Naive thymus-derived CD8-positive, alpha-beta T cell (primary cell): Measurements from ENCODE around the gene FGF19. TPM values are rescaled to one million over a fixed set of nuclear protein-coding genes. Genes with fewer than 3 reads are reported as not detected.
"Not testable (repeated sequence)": the region's sequence is repeated elsewhere in the genome, so short reads cannot be mapped to it uniquely, and the experiment has no call there.

ENCODE experiments used
- ATAC-seq, 2 donors: fragments of 150-1000 bp; cut with Tn5 transposase in 1 of 2; sonication (Bioruptor Pico), chemical (Tn5 transposase) in 1 of 2; 1 replicate in 1 of 2; 2 replicates in 1 of 2; pipeline ENCODE4 v1.10.0; 2021; ENCODE audit warnings: mild to moderate bottlenecking in 2 of 2, moderate library complexity in 2 of 2
- POLR2A ChIA-PET: fragments of 350-600 bp; sonication (Branson Sonifier 250); formaldehyde crosslinking; loops from one replicate; lab custom pipeline; 2021; ENCODE audit warnings: antibody characterized with exemption; lab: Charles Lee
- DNase-seq, 10 donors: peaks; one replicate each; pipeline versions ENCODE4 v3.0.0 to v3.0.0-alpha.2; 2020 to 2022
- H3K27ac Mint-ChIP-seq, 10 donors: one replicate each; pipeline ENCODE4 v1.8.0; 2020 to 2022; ENCODE audit warnings: mild to moderate bottlenecking in 10 of 10, mixed read lengths in 10 of 10, moderate library complexity in 4 of 10, inconsistent platforms in 1 of 10
- H3K27me3 Mint-ChIP-seq, 5 donors: one replicate each; pipeline ENCODE4 v1.8.0; 2021 to 2022; ENCODE audit warnings: mixed read lengths in 5 of 5
- H3K36me3 Mint-ChIP-seq, 3 donors: one replicate each; pipeline ENCODE4 v1.8.0; 2020 to 2022; ENCODE audit warnings: mixed read lengths in 3 of 3, mild to moderate bottlenecking in 2 of 3, inconsistent platforms in 1 of 3
- H3K4me1 Mint-ChIP-seq, 4 donors: one replicate each; pipeline ENCODE4 v1.8.0; 2021 to 2022; ENCODE audit warnings: mixed read lengths in 4 of 4
- H3K4me3 Mint-ChIP-seq, 10 donors: one replicate each; pipeline ENCODE4 v1.8.0; 2020 to 2022; ENCODE audit warnings: mild to moderate bottlenecking in 10 of 10, mixed read lengths in 10 of 10, moderate library complexity in 6 of 10, inconsistent platforms in 1 of 10
- H3K9me3 Mint-ChIP-seq, 9 donors: one replicate each; pipeline ENCODE4 v1.8.0; 2020 to 2022; ENCODE audit warnings: mixed read lengths in 9 of 9, mild to moderate bottlenecking in 3 of 9, inconsistent platforms in 1 of 9, moderate library complexity in 1 of 9
- polyA plus RNA-seq, 3 donors: library from polyadenylated mRNA; unstranded; fragments of 300-500 nt; fragmentation: Illumina TruSeq; gene quantifications; one replicate each; pipeline ENCODE4 v1.2.3, GENCODE V29; 2021
- total RNA-seq, 8 experiments: library from RNA in 2 of 8; stranded (reverse) in 2 of 8; gene quantifications; one replicate each; pipeline ENCODE4 v1.2.3 and lab custom pipeline; 2021 to 2026

Gene FGF19
- total and polyA plus RNA-seq, 5 experiments from 2014 or later: not detected

GRCh38 chr11:69687969-69688771, 15.7 kb downstream of the FGF19 start:
- H3K4me3 Mint-ChIP-seq, ATAC-seq, H3K36me3 Mint-ChIP-seq, H3K27ac Mint-ChIP-seq, H3K4me1 Mint-ChIP-seq, POLR2A ChIA-PET, DNase-seq: not testable (repeated sequence)
- Mint-ChIP-seq H3K27me3 (peaks cover 15 to 57% (median 39%) of the 10 kb centered on the region in 5 donors), H3K9me3 (peaks cover 0 to 11% (median 0%) of the 10 kb centered on the region in 9 donors)

GRCh38 chr11:69686856-69687255, 17.0 kb downstream of the FGF19 start:
- DNase-seq (no peak), ATAC-seq (no peak)
- POLR2A ChIA-PET: no interaction called here
- H3K9me3 Mint-ChIP-seq: peaks cover 0 to 5% (median 0%) of the 10 kb centered on the region in 9 donors
- no peak overlapping the region for H3K27ac Mint-ChIP-seq
- H3K36me3 Mint-ChIP-seq: peaks cover 0 to 4% (median 0%) of the 10 kb centered on the region in 3 donors
- peaks cover 1 to 10% (median 5%) of the 10 kb centered on the region in 4 donors for H3K4me1 Mint-ChIP-seq
- H3K27me3 Mint-ChIP-seq: peaks cover 10 to 44% (median 30%) of the 10 kb centered on the region in 5 donors
- no peak overlapping the region for H3K4me3 Mint-ChIP-seq

- Mint-ChIP-seq H3K4me1 (peaks cover 1 to 10% (median 5%) of the 10 kb centered on the region in 4 donors), H3K27me3 (peaks cover 6 to 40% (median 27%) of the 10 kb centered on the region in 5 donors), H3K27ac (no peak overlapping the region), H3K4me3 (peak overlapping the region in 3 of 10 donors; percentile 53 to 63 (median 61)), H3K36me3 (peaks cover 0 to 4% (median 0%) of the 10 kb centered on the region in 3 donors), H3K9me3 (peaks cover 0 to 5% (median 0%) of the 10 kb centered on the region in 9 donors)
- POLR2A ChIA-PET: no interaction called here
- DNase-seq (no peak), ATAC-seq (no peak)
Observed at GRCh38 chr11:69686452-69686851, 17.4 kb downstream of the FGF19 start.

- Mint-ChIP-seq H3K4me3 (peak overlapping the region in 7 of 10 donors; percentile 40 to 74 (median 61)), H3K36me3 (peaks cover 0 to under 1% (median 0%) of the 10 kb centered on the region in 3 donors), H3K27ac (no peak overlapping the region), H3K27me3 (peaks cover 4 to 32% (median 20%) of the 10 kb centered on the region in 5 donors), H3K4me1 (peaks cover 1 to 10% (median 5%) of the 10 kb centered on the region in 4 donors), H3K9me3 (peaks cover 0 to under 1% (median 0%) of the 10 kb centered on the region in 9 donors)
- POLR2A ChIA-PET: no interaction called here
- DNase-seq (no peak), ATAC-seq (no peak)
Observed at GRCh38 chr11:69685348-69685747, 18.5 kb downstream of the FGF19 start.

GRCh38 chr11:69684651-69685050, 19.2 kb downstream of the FGF19 start:
- Mint-ChIP-seq H3K9me3 (no peaks in the 10 kb centered on the region), H3K4me1 (peaks cover 1 to 10% (median 5%) of the 10 kb centered on the region in 4 donors), H3K4me3 (no peak overlapping the region), H3K36me3 (no peaks in the 10 kb centered on the region), H3K27ac (no peak overlapping the region), H3K27me3 (peaks cover 3 to 27% (median 15%) of the 10 kb centered on the region in 5 donors)
- DNase-seq (no peak), ATAC-seq (no peak)
- POLR2A ChIA-PET: interaction anchor here (0.6 kb wide), 1 partner anchor 221 kb away, joined by 3 read pairs; no protein-coding TSS in a partner anchor

GRCh38 chr11:69683764-69684333, 20.0 kb downstream of the FGF19 start:
- ATAC-seq (no peak), DNase-seq (no peak)
- Mint-ChIP-seq H3K27me3 (peaks cover 3 to 26% (median 12%) of the 10 kb centered on the region in 5 donors), H3K36me3 (no peaks in the 10 kb centered on the region), H3K4me3 (no peak overlapping the region), H3K27ac (peak overlapping the region in 1 of 10 donors; percentile 79), H3K4me1 (peaks cover 1 to 10% (median 5%) of the 10 kb centered on the region in 4 donors), H3K9me3 (no peaks in the 10 kb centered on the region)
- POLR2A ChIA-PET: interaction anchor here (0.6 kb wide), 1 partner anchor 222 kb away, joined by 3 read pairs; no protein-coding TSS in a partner anchor

- no peak overlapping the region for H3K27ac Mint-ChIP-seq
Observed at GRCh38 chr11:69682681-69683326, 21.0 kb downstream of the FGF19 start.

GRCh38 chr11:69682221-69682620, 21.6 kb downstream of the FGF19 start:
- H3K9me3 Mint-ChIP-seq: no peaks in the 10 kb centered on the region
- DNase-seq: no peak
- peaks cover 2 to 19% (median 4%) of the 10 kb centered on the region in 5 donors for H3K27me3 Mint-ChIP-seq
- no peak for ATAC-seq
- no peak overlapping the region for H3K4me3 Mint-ChIP-seq
- POLR2A ChIA-PET: no interaction called here
- peak overlapping the region in 1 of 10 donors; percentile 27 for H3K27ac Mint-ChIP-seq
- H3K36me3 Mint-ChIP-seq: no peaks in the 10 kb centered on the region
- H3K4me1 Mint-ChIP-seq: peaks cover 1 to 10% (median 5%) of the 10 kb centered on the region in 4 donors

More at GRCh38 chr11:69682681-69683326, 21.0 kb downstream of the FGF19 start:
- Mint-ChIP-seq H3K27me3 (peaks cover 3 to 22% (median 5%) of the 10 kb centered on the region in 5 donors), H3K4me1 (peaks cover 1 to 10% (median 5%) of the 10 kb centered on the region in 4 donors), H3K9me3 (no peaks in the 10 kb centered on the region), H3K36me3 (no peaks in the 10 kb centered on the region), H3K4me3 (no peak overlapping the region)
- ATAC-seq (no peak), DNase-seq (no peak)
- POLR2A ChIA-PET: no interaction called here

GRCh38 chr11:69680688-69681087, 23.1 kb downstream of the FGF19 start:
- ATAC-seq: no peak
- POLR2A ChIA-PET: no interaction called here
- H3K4me1 Mint-ChIP-seq: peaks cover 0 to 5% (median 4%) of the 10 kb centered on the region in 4 donors
- no peaks in the 10 kb centered on the region for H3K36me3 Mint-ChIP-seq
- H3K9me3 Mint-ChIP-seq: no peaks in the 10 kb centered on the region
- peaks cover 2 to 9% (median 3%) of the 10 kb centered on the region in 5 donors for H3K27me3 Mint-ChIP-seq
- no peak for DNase-seq
- no peak overlapping the region for H3K4me3 Mint-ChIP-seq
- no peak overlapping the region for H3K27ac Mint-ChIP-seq

- Mint-ChIP-seq H3K27ac (no peak overlapping the region), H3K4me1 (peaks cover 9 to 26% (median 23%) of the 10 kb centered on the region in 4 donors)
- POLR2A ChIA-PET: no interaction called here
Observed at GRCh38 chr11:69677749-69678148, 26.1 kb downstream of the FGF19 start.

GRCh38 chr11:69674886-69675714, 28.7 kb downstream of the FGF19 start, which contains the start of gene LTO1:
Gene LTO1, minus strand, starts transcription at chr11:69675353. Its CDS starts 114 bp downstream, at chr11:69675239.
- no peaks in the 10 kb centered on the region for H3K9me3 Mint-ChIP-seq
- ATAC-seq (peak; percentile 93 to 94), DNase-seq (peak; percentile 88 to 97 (median 94))
- H3K4me1 Mint-ChIP-seq: peaks cover 17 to 37% (median 34%) of the 10 kb centered on the region in 4 donors
- H3K4me3 Mint-ChIP-seq: peak within 1 kb of the TSS; percentile 92 to 97 (median 96)
- POLR2A ChIA-PET: interaction anchor here (0.9 to 1.9 kb wide), 7 partner anchors 9 to 576 kb away, joined by 3 to 12 read pairs (median 4); partner anchors contain the start of gene FADD
- H3K36me3 Mint-ChIP-seq: peaks cover 0 to 29% (median 0%) of the 10 kb centered on the region in 3 donors
- no peaks in the 10 kb centered on the region for H3K27me3 Mint-ChIP-seq
- H3K27ac Mint-ChIP-seq: peak within 1 kb of the TSS; percentile 84 to 97 (median 96)

More at GRCh38 chr11:69677749-69678148, 26.1 kb downstream of the FGF19 start:
- DNase-seq: no peak
- peaks cover 0 to 4% (median 0%) of the 10 kb centered on the region in 5 donors for H3K27me3 Mint-ChIP-seq
- H3K36me3 Mint-ChIP-seq: peaks cover 0 to 4% (median 0%) of the 10 kb centered on the region in 3 donors
- no peaks in the 10 kb centered on the region for H3K9me3 Mint-ChIP-seq
- no peak overlapping the region for H3K4me3 Mint-ChIP-seq
- no peak for ATAC-seq
